SK-N-SH treated with all-trans-retinoic acid at 6 μM for 48 hours (cell line): ENCODE measurements around the gene COX7A2L.
"Not testable (repeated sequence)": the region's sequence is repeated elsewhere in the genome, so short reads cannot be mapped to it uniquely, and the experiment has no call there.

ENCODE experiments used
- ATAC-seq: fragments of 200-7000 bp; cut with Tn5 transposase; 3 replicates; pipeline ENCODE4 v1.9.1; 2020; ENCODE audit warnings: mild to moderate bottlenecking, moderate library complexity
- ARNTL ChIP-seq: fragments of 450-650 bp; formaldehyde crosslinking; IDR thresholded peaks from 2 replicates; pipeline ENCODE4 v1.5.0; 2020; ENCODE audit warnings: low read depth, mild to moderate bottlenecking, moderate library complexity, borderline replicate concordance
- BACH2 ChIP-seq: fragments of 250-450 bp; sonication (Bioruptor Pico); IDR thresholded peaks from 2 replicates; pipeline ENCODE4 v1.9.0; 2021; ENCODE audit warnings: mild to moderate bottlenecking, borderline replicate concordance
- CSDC2 ChIP-seq: fragments of 250-450 bp; sonication (Bioruptor Pico); IDR thresholded peaks from 2 replicates; pipeline ENCODE4 v1.5.0; 2020; ENCODE audit warnings: mild to moderate bottlenecking, moderate library complexity
- ESRRG ChIP-seq: fragments of 250-450 bp; sonication (Bioruptor Pico); IDR thresholded peaks from 2 replicates; pipeline ENCODE4 v1.6.1; 2021; ENCODE audit warnings: mild to moderate bottlenecking
- GLIS3 ChIP-seq: fragments of 250-450 bp; sonication (Bioruptor Pico); IDR thresholded peaks from 2 replicates; pipeline ENCODE4 v1.5.0; 2020; ENCODE audit warnings: mild to moderate bottlenecking, moderate library complexity
- ISL1 ChIP-seq: fragments of 250-450 bp; sonication (Bioruptor Pico); IDR thresholded peaks from 2 replicates; pipeline ENCODE4 v2.1.2; 2022; ENCODE audit warnings: mild to moderate bottlenecking, moderate library complexity
- OSR1 ChIP-seq: fragments of 250-450 bp; sonication (Bioruptor Pico); IDR thresholded peaks from 2 replicates; pipeline ENCODE4 v1.8.0; 2022; ENCODE audit warnings: moderate library complexity, mild to moderate bottlenecking, inconsistent platforms
- PPARA ChIP-seq: fragments of 250-450 bp; sonication (Bioruptor Pico); IDR thresholded peaks from 2 replicates; pipeline ENCODE4 v1.5.0; 2020; ENCODE audit warnings: mild to moderate bottlenecking, borderline replicate concordance
- RARB ChIP-seq: fragments of 250-450 bp; sonication (Bioruptor Pico); IDR thresholded peaks from 2 replicates; pipeline ENCODE4 v1.8.0; 2021; ENCODE audit warnings: mild to moderate bottlenecking, moderate library complexity
- SNAI2 ChIP-seq: fragments of 250-450 bp; sonication (Bioruptor Pico); IDR thresholded peaks from 2 replicates; pipeline ENCODE4 v1.5.0; 2020; ENCODE audit warnings: mild to moderate bottlenecking, moderate library complexity
- TCF4 ChIP-seq: fragments of 250-450 bp; sonication (Bioruptor Pico); IDR thresholded peaks from 2 replicates; pipeline ENCODE4 v1.8.0; 2021; ENCODE audit warnings: mild to moderate bottlenecking, moderate library complexity, borderline replicate concordance
- TOX ChIP-seq: fragments of 250-450 bp; sonication (Bioruptor Pico); IDR thresholded peaks from 2 replicates; pipeline ENCODE4 v1.8.0; 2021; ENCODE audit warnings: mild to moderate bottlenecking, moderate library complexity, borderline replicate concordance
- ZNF565 ChIP-seq: fragments of 450-650 bp; formaldehyde crosslinking; conservative IDR thresholded peaks from 2 replicates; pipeline ENCODE4 v1.5.0; 2020; ENCODE audit warnings: low read depth, mild to moderate bottlenecking, moderate library complexity
- ZNF70 ChIP-seq: fragments of 450-650 bp; formaldehyde crosslinking; IDR thresholded peaks from 2 replicates; pipeline ENCODE4 v1.5.0; 2020; ENCODE audit warnings: mild to moderate bottlenecking, moderate library complexity
- ZNF8 ChIP-seq: fragments of 450-650 bp; formaldehyde crosslinking; IDR thresholded peaks from 2 replicates; pipeline ENCODE4 v1.5.0; 2020; ENCODE audit warnings: mild to moderate bottlenecking, moderate library complexity
- TF ChIP-seq, protein P1 (sequence below): fragments of 250-450 bp; sonication (Bioruptor Pico); IDR thresholded peaks from 2 replicates; pipeline ENCODE4 v1.8.0; 2020; ENCODE audit warnings: mild to moderate bottlenecking, moderate library complexity, borderline replicate concordance
- TF ChIP-seq, protein P2 (sequence below): fragments of 250-450 bp; sonication (Bioruptor Pico); IDR thresholded peaks from 2 replicates; pipeline ENCODE4 v1.5.1; 2021; ENCODE audit warnings: mild to moderate bottlenecking, moderate library complexity
- TF ChIP-seq, protein P3 (sequence below): fragments of 250-450 bp; sonication (Bioruptor Pico); IDR thresholded peaks from 2 replicates; pipeline ENCODE4 v1.5.1; 2020; ENCODE audit warnings: low read depth, mild to moderate bottlenecking, moderate library complexity
- TF ChIP-seq, protein P4 (sequence below): fragments of 250-450 bp; sonication (Bioruptor Pico); IDR thresholded peaks from 2 replicates; pipeline ENCODE4 v1.5.0; 2020; ENCODE audit warnings: mild to moderate bottlenecking, moderate library complexity

The COX7A2L gene

DNA sequence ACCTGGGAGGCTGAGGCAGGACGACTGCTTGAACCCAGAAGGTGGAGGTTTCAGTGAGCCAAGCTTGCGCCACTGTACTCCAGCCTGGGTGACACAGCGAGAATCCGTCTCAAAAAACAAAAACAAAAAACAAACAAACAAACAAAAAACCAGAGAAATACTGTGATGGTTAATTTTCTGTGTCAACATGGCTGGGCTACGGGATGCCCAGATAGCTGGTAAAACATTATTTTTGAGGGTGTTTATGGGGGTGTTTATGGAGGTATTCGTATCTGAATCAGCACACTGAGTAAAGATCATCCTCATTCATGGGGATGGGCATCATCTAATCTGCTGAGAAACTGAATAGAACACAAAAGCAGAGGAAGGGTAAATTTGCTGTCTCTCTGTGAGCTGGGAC lies 40.8 kb upstream of the COX7A2L start:
- no peak for ATAC-seq
- TF ChIP-seq PPARA (CRISPR knock-in tag) (no peak), ESRRG (no peak), OSR1 (CRISPR knock-in tag) (no peak), ZNF8 (no peak), TOX (CRISPR knock-in tag) (no peak), ISL1 (no peak), TCF4 (no peak), ARNTL (CRISPR knock-in tag) (no peak), BACH2 (no peak)
- TF ChIP-seq, protein P1, sequence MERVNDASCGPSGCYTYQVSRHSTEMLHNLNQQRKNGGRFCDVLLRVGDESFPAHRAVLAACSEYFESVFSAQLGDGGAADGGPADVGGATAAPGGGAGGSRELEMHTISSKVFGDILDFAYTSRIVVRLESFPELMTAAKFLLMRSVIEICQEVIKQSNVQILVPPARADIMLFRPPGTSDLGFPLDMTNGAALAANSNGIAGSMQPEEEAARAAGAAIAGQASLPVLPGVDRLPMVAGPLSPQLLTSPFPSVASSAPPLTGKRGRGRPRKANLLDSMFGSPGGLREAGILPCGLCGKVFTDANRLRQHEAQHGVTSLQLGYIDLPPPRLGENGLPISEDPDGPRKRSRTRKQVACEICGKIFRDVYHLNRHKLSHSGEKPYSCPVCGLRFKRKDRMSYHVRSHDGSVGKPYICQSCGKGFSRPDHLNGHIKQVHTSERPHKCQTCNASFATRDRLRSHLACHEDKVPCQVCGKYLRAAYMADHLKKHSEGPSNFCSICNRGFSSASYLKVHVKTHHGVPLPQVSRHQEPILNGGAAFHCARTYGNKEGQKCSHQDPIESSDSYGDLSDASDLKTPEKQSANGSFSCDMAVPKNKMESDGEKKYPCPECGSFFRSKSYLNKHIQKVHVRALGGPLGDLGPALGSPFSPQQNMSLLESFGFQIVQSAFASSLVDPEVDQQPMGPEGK (CRISPR knock-in tag): no peak

DNA sequence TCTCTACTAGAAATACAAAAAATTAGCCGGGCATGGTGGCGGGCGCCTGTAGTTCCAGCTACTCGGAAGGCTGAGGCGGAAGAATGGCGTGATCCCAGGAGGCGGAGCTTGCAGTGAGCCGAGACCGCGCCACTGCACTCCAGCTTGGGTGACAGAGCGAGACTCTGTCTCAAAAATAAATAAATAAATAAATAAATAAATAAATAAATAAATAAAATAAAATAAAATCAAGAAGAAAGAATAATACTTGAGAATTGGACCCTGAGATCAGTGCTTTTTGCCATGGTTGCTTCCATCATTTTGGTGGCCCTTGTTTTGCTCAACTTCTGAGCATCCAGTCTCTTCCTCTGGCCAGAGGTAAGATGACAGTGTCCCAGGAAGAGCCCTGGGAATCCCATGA lies 37.0 kb upstream of the COX7A2L start:
- not testable (repeated sequence) for ATAC-seq

DNA sequence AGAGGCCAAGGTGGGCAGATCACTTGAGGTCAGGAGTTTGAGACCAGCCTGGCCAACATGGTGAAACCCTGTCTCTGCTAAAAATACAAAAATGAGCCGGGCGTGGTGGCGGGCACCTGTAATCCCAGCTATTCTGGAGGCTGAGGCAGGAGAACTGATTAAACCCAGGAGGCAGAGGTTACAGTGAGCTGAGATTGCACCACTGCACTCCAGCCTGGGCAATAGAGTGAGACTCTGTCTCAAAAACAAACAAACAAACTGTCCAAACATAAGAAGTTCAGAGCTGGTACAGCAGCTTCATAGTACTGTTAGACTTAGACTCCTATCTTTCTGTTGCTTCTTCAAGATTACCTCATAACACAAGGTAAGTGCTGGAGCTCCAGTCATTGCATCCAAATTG lies 32.3 kb upstream of the COX7A2L start:
- not testable (repeated sequence) for ATAC-seq

DNA sequence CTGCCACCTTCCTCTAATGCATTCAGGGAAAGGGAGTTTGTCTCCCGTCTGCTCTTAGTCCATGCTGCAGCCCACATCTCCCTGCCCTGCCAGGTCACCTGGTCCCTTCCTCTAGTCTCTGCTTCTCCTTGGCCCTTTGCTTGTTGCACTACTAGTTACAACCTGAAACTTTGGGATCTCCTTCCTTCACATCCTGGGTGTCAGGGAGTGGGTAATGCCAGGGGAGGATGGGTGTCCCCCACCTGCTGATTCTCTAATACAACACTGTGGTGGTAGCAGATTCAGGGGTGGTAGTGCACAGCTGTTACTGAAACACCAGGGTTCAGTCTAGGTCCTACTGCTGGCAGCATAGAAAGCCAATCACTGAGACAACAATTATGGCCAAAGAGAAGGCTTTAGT lies 31.2 kb upstream of the COX7A2L start:
- no peak for ATAC-seq
- TF ChIP-seq, protein P2, sequence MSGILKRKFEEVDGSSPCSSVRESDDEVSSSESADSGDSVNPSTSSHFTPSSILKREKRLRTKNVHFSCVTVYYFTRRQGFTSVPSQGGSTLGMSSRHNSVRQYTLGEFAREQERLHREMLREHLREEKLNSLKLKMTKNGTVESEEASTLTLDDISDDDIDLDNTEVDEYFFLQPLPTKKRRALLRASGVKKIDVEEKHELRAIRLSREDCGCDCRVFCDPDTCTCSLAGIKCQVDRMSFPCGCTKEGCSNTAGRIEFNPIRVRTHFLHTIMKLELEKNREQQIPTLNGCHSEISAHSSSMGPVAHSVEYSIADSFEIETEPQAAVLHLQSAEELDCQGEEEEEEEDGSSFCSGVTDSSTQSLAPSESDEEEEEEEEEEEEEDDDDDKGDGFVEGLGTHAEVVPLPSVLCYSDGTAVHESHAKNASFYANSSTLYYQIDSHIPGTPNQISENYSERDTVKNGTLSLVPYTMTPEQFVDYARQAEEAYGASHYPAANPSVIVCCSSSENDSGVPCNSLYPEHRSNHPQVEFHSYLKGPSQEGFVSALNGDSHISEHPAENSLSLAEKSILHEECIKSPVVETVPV (CRISPR knock-in tag): no peak
- TF ChIP-seq TOX (CRISPR knock-in tag) (no peak), OSR1 (CRISPR knock-in tag) (no peak), BACH2 (no peak), ISL1 (no peak), RARB (CRISPR knock-in tag) (no peak), ESRRG (no peak), GLIS3 (CRISPR knock-in tag) (no peak), ZNF565 (CRISPR knock-in tag) (no peak), ZNF70 (CRISPR knock-in tag) (no peak)
- TF ChIP-seq, protein P1 (CRISPR knock-in tag): no peak

DNA sequence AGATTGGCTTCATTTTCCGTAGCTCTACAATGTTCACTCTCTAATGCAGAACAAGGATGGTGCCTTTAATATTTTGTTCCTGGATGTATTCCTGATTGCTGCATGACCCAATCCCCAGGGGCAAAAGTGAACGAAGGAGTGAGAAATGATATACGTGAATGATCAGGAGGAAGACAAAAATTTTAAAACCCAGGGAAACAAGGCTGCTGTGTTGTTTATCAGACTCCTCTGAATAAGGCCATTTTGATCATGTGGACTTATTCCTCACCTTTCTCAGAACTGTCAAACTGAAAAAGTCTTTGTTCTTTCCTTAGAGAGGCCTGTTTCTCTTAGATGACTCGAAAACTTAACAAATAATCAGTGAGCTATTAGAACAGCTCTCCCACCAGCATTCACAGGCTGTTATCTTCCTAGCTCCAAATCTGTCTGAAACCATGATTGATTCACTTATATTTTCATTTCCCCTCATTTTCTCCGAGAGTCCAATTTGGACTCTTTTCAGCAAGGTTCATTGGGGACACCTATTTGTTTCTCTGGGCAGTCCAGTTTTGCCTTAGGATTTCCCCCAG lies 29.5 kb upstream of the COX7A2L start:
- no peak for TF ChIP-seq ISL1
- TF ChIP-seq RARB (CRISPR knock-in tag): no peak
- no peak for TF ChIP-seq ZNF565 (CRISPR knock-in tag)
- TF ChIP-seq ARNTL (CRISPR knock-in tag): no peak
- no peak for TF ChIP-seq ESRRG
- TF ChIP-seq, protein P2 (CRISPR knock-in tag): no peak
- TF ChIP-seq BACH2: no peak
- no peak for TF ChIP-seq TCF4
- ATAC-seq: no peak

DNA sequence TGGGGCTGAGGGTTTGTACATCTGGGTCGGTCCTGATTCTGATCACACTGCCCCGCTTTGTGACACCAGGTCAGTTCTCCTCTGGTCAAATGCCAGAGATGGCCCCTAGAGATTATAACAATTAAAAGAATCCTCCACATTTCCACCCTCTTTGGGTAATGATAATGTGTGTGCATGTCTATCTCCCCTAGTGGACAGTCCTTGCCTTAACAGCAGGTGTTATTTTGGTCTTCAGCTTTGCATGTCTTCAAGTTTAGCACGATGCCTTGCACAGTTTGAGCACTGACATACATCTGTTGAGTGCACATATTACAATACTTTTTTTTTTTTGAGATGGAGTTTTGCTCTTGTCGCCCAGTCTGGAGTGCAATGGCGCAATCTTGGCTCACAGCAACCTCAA lies 25.7 kb upstream of the COX7A2L start:
- ATAC-seq: peak; percentile 57; the same call in 2 of the 3 replicates
- TF ChIP-seq TOX (CRISPR knock-in tag) (no peak), BACH2 (no peak), ZNF70 (CRISPR knock-in tag) (no peak), ISL1 (no peak), SNAI2 (CRISPR knock-in tag) (no peak), CSDC2 (CRISPR knock-in tag) (no peak), ESRRG (no peak), PPARA (CRISPR knock-in tag) (no peak)
- TF ChIP-seq, protein P3, sequence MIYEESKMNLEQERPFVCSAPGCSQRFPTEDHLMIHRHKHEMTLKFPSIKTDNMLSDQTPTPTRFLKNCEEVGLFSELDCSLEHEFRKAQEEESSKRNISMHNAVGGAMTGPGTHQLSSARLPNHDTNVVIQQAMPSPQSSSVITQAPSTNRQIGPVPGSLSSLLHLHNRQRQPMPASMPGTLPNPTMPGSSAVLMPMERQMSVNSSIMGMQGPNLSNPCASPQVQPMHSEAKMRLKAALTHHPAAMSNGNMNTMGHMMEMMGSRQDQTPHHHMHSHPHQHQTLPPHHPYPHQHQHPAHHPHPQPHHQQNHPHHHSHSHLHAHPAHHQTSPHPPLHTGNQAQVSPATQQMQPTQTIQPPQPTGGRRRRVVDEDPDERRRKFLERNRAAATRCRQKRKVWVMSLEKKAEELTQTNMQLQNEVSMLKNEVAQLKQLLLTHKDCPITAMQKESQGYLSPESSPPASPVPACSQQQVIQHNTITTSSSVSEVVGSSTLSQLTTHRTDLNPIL (CRISPR knock-in tag): no peak
- TF ChIP-seq, protein P4, sequence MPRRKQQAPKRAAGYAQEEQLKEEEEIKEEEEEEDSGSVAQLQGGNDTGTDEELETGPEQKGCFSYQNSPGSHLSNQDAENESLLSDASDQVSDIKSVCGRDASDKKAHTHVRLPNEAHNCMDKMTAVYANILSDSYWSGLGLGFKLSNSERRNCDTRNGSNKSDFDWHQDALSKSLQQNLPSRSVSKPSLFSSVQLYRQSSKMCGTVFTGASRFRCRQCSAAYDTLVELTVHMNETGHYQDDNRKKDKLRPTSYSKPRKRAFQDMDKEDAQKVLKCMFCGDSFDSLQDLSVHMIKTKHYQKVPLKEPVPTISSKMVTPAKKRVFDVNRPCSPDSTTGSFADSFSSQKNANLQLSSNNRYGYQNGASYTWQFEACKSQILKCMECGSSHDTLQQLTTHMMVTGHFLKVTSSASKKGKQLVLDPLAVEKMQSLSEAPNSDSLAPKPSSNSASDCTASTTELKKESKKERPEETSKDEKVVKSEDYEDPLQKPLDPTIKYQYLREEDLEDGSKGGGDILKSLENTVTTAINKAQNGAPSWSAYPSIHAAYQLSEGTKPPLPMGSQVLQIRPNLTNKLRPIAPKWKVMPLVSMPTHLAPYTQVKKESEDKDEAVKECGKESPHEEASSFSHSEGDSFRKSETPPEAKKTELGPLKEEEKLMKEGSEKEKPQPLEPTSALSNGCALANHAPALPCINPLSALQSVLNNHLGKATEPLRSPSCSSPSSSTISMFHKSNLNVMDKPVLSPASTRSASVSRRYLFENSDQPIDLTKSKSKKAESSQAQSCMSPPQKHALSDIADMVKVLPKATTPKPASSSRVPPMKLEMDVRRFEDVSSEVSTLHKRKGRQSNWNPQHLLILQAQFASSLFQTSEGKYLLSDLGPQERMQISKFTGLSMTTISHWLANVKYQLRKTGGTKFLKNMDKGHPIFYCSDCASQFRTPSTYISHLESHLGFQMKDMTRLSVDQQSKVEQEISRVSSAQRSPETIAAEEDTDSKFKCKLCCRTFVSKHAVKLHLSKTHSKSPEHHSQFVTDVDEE (CRISPR knock-in tag): no peak
- TF ChIP-seq, protein P2 (CRISPR knock-in tag): no peak
